IPS DF 6.9 (cell line): ENCODE measurements around the gene C11orf21.

Experiments
- DNase-seq: peaks from one replicate; pipeline ENCODE4 v3.0.0-alpha.2; 2013; ENCODE audit warnings: low read depth, low spot score
- H3K27ac ChIP-seq: one replicate; pipeline ENCODE4 v1.5.1; 2013; ENCODE audit warnings: low read length, control low read depth
- H3K27me3 ChIP-seq: 2 replicates; pipeline ENCODE4 v1.6.1; 2013; ENCODE audit warnings: mild to moderate bottlenecking, low read length; ENCODE audit not compliant: control insufficient read depth, insufficient read depth
- H3K36me3 ChIP-seq: 2 replicates; pipeline ENCODE4 v1.6.1; 2013; ENCODE audit warnings: low read length; ENCODE audit not compliant: control insufficient read depth, insufficient read depth
- H3K4me1 ChIP-seq: 2 replicates; pipeline ENCODE4 v1.6.1; 2013; ENCODE audit warnings: low read length; ENCODE audit not compliant: control insufficient read depth, insufficient read depth
- H3K4me3 ChIP-seq: 2 replicates; pipeline ENCODE4 v1.5.1; 2013; ENCODE audit warnings: mild to moderate bottlenecking, low read length
- H3K9me3 ChIP-seq: 2 replicates; pipeline ENCODE4 v1.6.1; 2013; ENCODE audit warnings: low read length, inconsistent platforms; ENCODE audit not compliant: control insufficient read depth, insufficient read depth
- WGBS: extraction: QIAGEN DNeasy Blood & Tissue Kit; methylation state at CpG from one replicate; pipeline ENCODE4 v1.1.7; 2013; ENCODE audit warnings: mixed read lengths, missing lambda C conversion rate; ENCODE audit not compliant: insufficient read length, insufficient coverage; 5-methylcytosine and 5-hydroxymethylcytosine counted together

C11orf21 gene

GRCh38 chr11:2314525-2315394 is 13.0 kb upstream of the C11orf21 start:
- no peak for DNase-seq
- WGBS: no CpG with 5 or more reads among the region's 16 CpGs
- Histone ChIP-seq H3K27ac (no peak overlapping the region), H3K4me1 (no peaks in the 10 kb centered on the region), H3K9me3 (no peaks in the 10 kb centered on the region), H3K36me3 (no peaks in the 10 kb centered on the region), H3K4me3 (no peak overlapping the region), H3K27me3 (no peaks in the 10 kb centered on the region)

- H3K27ac ChIP-seq: no peak overlapping the region
- H3K4me3 ChIP-seq: no peak overlapping the region
- H3K27me3 ChIP-seq: no peaks in the 10 kb centered on the region
- no peaks in the 10 kb centered on the region for H3K9me3 ChIP-seq
- no peak for DNase-seq
- no peaks in the 10 kb centered on the region for H3K4me1 ChIP-seq
- H3K36me3 ChIP-seq: no peaks in the 10 kb centered on the region
- no CpG with 5 or more reads among the region's 7 CpGs for WGBS
Observed at GRCh38 chr11:2314136-2314524, 12.4 kb upstream of the C11orf21 start.

GRCh38 chr11:2313051-2313951 is 11.6 kb upstream of the C11orf21 start:
- Histone ChIP-seq H3K27me3 (no peaks in the 10 kb centered on the region), H3K9me3 (no peaks in the 10 kb centered on the region), H3K4me1 (no peaks in the 10 kb centered on the region), H3K4me3 (no peak overlapping the region), H3K36me3 (no peaks in the 10 kb centered on the region), H3K27ac (no peak overlapping the region)
- no peak for DNase-seq
- WGBS: no CpG with 5 or more reads among the region's 34 CpGs

- H3K27ac ChIP-seq: no peak overlapping the region
- no CpG with 5 or more reads among the region's 22 CpGs for WGBS
- H3K9me3 ChIP-seq: no peaks in the 10 kb centered on the region
- no peak overlapping the region for H3K4me3 ChIP-seq
- no peaks in the 10 kb centered on the region for H3K27me3 ChIP-seq
- DNase-seq: no peak
- H3K4me1 ChIP-seq: no peaks in the 10 kb centered on the region
- H3K36me3 ChIP-seq: no peaks in the 10 kb centered on the region
Observed at GRCh38 chr11:2312232-2313042, 10.7 kb upstream of the C11orf21 start.

GRCh38 chr11:2311353-2312133 is 9.8 kb upstream of the C11orf21 start:
- no peaks in the 10 kb centered on the region for H3K9me3 ChIP-seq
- no CpG with 5 or more reads among the region's 21 CpGs for WGBS
- DNase-seq: no peak

GRCh38 chr11:2310786-2311352 is 9.2 kb upstream of the C11orf21 start:
- Histone ChIP-seq H3K27me3 (no peaks in the 10 kb centered on the region), H3K9me3 (no peaks in the 10 kb centered on the region), H3K4me1 (no peaks in the 10 kb centered on the region), H3K4me3 (no peak overlapping the region), H3K27ac (no peak overlapping the region), H3K36me3 (no peaks in the 10 kb centered on the region)
- no peak for DNase-seq
- WGBS: no CpG with 5 or more reads among the region's 16 CpGs

More at GRCh38 chr11:2311353-2312133, 9.8 kb upstream of the C11orf21 start:
- H3K4me1 ChIP-seq: no peaks in the 10 kb centered on the region
- H3K4me3 ChIP-seq: no peak overlapping the region
- no peak overlapping the region for H3K27ac ChIP-seq
- H3K36me3 ChIP-seq: no peaks in the 10 kb centered on the region
- H3K27me3 ChIP-seq: no peaks in the 10 kb centered on the region

GRCh38 chr11:2310073-2310785 is 8.5 kb upstream of the C11orf21 start:
- Histone ChIP-seq H3K27me3 (no peaks in the 10 kb centered on the region), H3K36me3 (no peaks in the 10 kb centered on the region), H3K9me3 (no peaks in the 10 kb centered on the region), H3K4me1 (no peaks in the 10 kb centered on the region), H3K4me3 (no peak overlapping the region), H3K27ac (no peak overlapping the region)
- WGBS: no CpG with 5 or more reads among the region's 16 CpGs
- no peak for DNase-seq

GRCh38 chr11:2309251-2310072 is 7.7 kb upstream of the C11orf21 start:
- Histone ChIP-seq H3K4me1 (no peaks in the 10 kb centered on the region), H3K9me3 (no peaks in the 10 kb centered on the region), H3K27ac (no peak overlapping the region), H3K36me3 (no peaks in the 10 kb centered on the region), H3K27me3 (no peaks in the 10 kb centered on the region), H3K4me3 (no peak overlapping the region)
- DNase-seq: no peak
- WGBS: no CpG with 5 or more reads among the region's 19 CpGs
